ENCODE results near the gene ATL2. TPM values are rescaled to one million over a fixed set of nuclear protein-coding genes. Genes with fewer than 3 reads are reported as not detected.

ATL2 gene
- total and polyA plus RNA-seq, 2 donors (not counting 1 experiment from before 2014, with no cell fraction given), result 26.5 to 70.7 TPM

GRCh38 chr2:38387887-38388286 lies 10.8 kb upstream of the ATL2 start:
- Histone ChIP-seq H3K4me2 (ENCODE audit: extremely low read depth, insufficient read depth, low read length) (no peak overlapping the region), H3K4me3 (replicated peaks in 1 of 4; ENCODE audit: control extremely low read depth in 1 of 4, insufficient read depth in 1 of 4, low read depth in 3 of 4, low read length in 4 of 4) (no peak overlapping the region), H3K27ac (ENCODE audit: insufficient read depth, low read length) (no peak overlapping the region), H2AFZ (ENCODE audit: low read length) (no peak overlapping the region), H3K9ac (ENCODE audit: insufficient read depth, low read length) (no peak overlapping the region), H3K79me2 (ENCODE audit: control insufficient read depth, insufficient read depth, low read length) (no peaks in the 10 kb centered on the region), H3K36me3 (ENCODE audit: control insufficient read depth, insufficient read depth, low read length) (no peaks in the 10 kb centered on the region), H3K27me3 (ENCODE audit: control insufficient read depth, insufficient read depth, low read length) (peaks cover 5% of the 10 kb centered on the region), H3K4me1 (ENCODE audit: control insufficient read depth, extremely low read depth, insufficient read depth, low read length) (no peaks in the 10 kb centered on the region), H3K9me3 (ENCODE audit: control insufficient read depth, insufficient read depth, low read depth, low read length) (no peaks in the 10 kb centered on the region), H4K20me1 (ENCODE audit: control insufficient read depth, extremely low read depth, insufficient read depth, low read length) (no peaks in the 10 kb centered on the region)
- TF ChIP-seq EZH2 (IDR thresholded peaks at IDR 0.05; ENCODE audit: low read length, missing control alignments) (no peak), CTCF (conservative IDR thresholded peaks at IDR 0.05 in 1 of 2, IDR thresholded peaks at IDR 0.05 in 1 of 2; ENCODE audit: low read depth in 1 of 2, low read length in 2 of 2) (no peak)
- DNase-seq (ENCODE audit: low read depth in 2 of 2), result no peak

GRCh38 chr2:38386821-38387220 lies 9.7 kb upstream of the ATL2 start:
- no peaks in the 10 kb centered on the region for H4K20me1 ChIP-seq (ENCODE audit: control insufficient read depth, extremely low read depth, insufficient read depth, low read length)
- no peak overlapping the region for H3K27ac ChIP-seq (ENCODE audit: insufficient read depth, low read length)
- no peak overlapping the region for H3K9ac ChIP-seq (ENCODE audit: insufficient read depth, low read length)
- no peak overlapping the region for H3K4me2 ChIP-seq (ENCODE audit: extremely low read depth, insufficient read depth, low read length)
- DNase-seq (ENCODE audit: low read depth in 2 of 2), result no peak
- no peaks in the 10 kb centered on the region for H3K9me3 ChIP-seq (ENCODE audit: control insufficient read depth, insufficient read depth, low read depth, low read length)
- H3K27me3 ChIP-seq (ENCODE audit: control insufficient read depth, insufficient read depth, low read length), result peaks cover 5% of the 10 kb centered on the region
- H3K79me2 ChIP-seq (ENCODE audit: control insufficient read depth, insufficient read depth, low read length), result no peaks in the 10 kb centered on the region
- H2AFZ ChIP-seq (ENCODE audit: low read length), result no peak overlapping the region
- no peak overlapping the region for H3K4me3 ChIP-seq (replicated peaks in 1 of 4; ENCODE audit: control extremely low read depth in 1 of 4, insufficient read depth in 1 of 4, low read depth in 3 of 4, low read length in 4 of 4)
- no peaks in the 10 kb centered on the region for H3K36me3 ChIP-seq (ENCODE audit: control insufficient read depth, insufficient read depth, low read length)
- H3K4me1 ChIP-seq (ENCODE audit: control insufficient read depth, extremely low read depth, insufficient read depth, low read length), result no peaks in the 10 kb centered on the region
- no peak for TF ChIP-seq CTCF (conservative IDR thresholded peaks at IDR 0.05 in 1 of 2, IDR thresholded peaks at IDR 0.05 in 1 of 2; ENCODE audit: low read depth in 1 of 2, low read length in 2 of 2)
- no peak for TF ChIP-seq EZH2 (IDR thresholded peaks at IDR 0.05; ENCODE audit: low read length, missing control alignments)

- Histone ChIP-seq H3K9ac (ENCODE audit: insufficient read depth, low read length) (no peak overlapping the region), H3K4me3 (replicated peaks in 1 of 4; ENCODE audit: control extremely low read depth in 1 of 4, insufficient read depth in 1 of 4, low read depth in 3 of 4, low read length in 4 of 4) (no peak overlapping the region), H4K20me1 (ENCODE audit: control insufficient read depth, extremely low read depth, insufficient read depth, low read length) (no peaks in the 10 kb centered on the region), H3K79me2 (ENCODE audit: control insufficient read depth, insufficient read depth, low read length) (no peaks in the 10 kb centered on the region), H3K27ac (ENCODE audit: insufficient read depth, low read length) (no peak overlapping the region), H3K27me3 (ENCODE audit: control insufficient read depth, insufficient read depth, low read length) (peaks cover 5% of the 10 kb centered on the region), H3K9me3 (ENCODE audit: control insufficient read depth, insufficient read depth, low read depth, low read length) (no peaks in the 10 kb centered on the region), H2AFZ (ENCODE audit: low read length) (no peak overlapping the region), H3K36me3 (ENCODE audit: control insufficient read depth, insufficient read depth, low read length) (no peaks in the 10 kb centered on the region), H3K4me2 (ENCODE audit: extremely low read depth, insufficient read depth, low read length) (no peak overlapping the region), H3K4me1 (ENCODE audit: control insufficient read depth, extremely low read depth, insufficient read depth, low read length) (no peaks in the 10 kb centered on the region)
- TF ChIP-seq EZH2 (IDR thresholded peaks at IDR 0.05; ENCODE audit: low read length, missing control alignments), result no peak
- TF ChIP-seq CTCF (conservative IDR thresholded peaks at IDR 0.05 in 1 of 2, IDR thresholded peaks at IDR 0.05 in 1 of 2; ENCODE audit: low read depth in 1 of 2, low read length in 2 of 2), result no peak
- DNase-seq (ENCODE audit: low read depth in 2 of 2), result no peak
These were observed 9.3 kb upstream of the ATL2 start for GRCh38 chr2:38386377-38386776.

All from fibroblast of lung (primary cell).